ENCODE results near the gene PLA1A. TPM values are rescaled to one million over a fixed set of nuclear protein-coding genes. Genes with fewer than 3 reads are reported as not detected.

PLA1A gene
- total RNA-seq, 2 experiments from 2014 or later, result not detected

DNA sequence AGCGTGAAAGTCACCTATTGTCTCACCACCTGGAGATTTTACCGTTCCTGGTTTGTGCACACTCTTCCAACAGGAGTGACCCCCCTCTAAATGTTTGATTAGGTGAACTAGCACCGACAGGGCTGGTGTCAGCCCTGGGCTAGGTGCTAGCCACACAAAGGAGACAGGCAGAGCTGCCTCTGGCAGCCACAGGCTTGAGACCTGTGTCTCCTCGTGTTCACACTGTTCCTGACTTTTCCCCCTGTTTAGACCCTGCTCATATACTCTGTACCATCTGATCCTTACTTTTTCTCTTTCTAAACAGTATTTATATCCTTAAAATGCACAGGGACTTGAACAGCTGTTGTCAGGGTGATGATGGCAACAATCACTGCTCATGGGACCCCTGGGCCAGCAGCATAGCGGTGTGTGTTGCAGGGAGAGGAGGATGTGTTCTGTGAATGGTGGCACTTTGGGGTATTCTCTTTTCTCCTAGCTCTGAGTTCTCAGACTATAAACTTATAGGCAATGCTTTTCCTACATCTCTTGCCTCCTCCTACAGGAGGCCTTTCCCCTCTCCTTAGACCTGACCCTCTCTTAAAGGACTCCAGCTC lies 43.8 kb upstream of the PLA1A start:
- ATAC-seq (ENCODE audit: poor library complexity), result no peak
- no peak for DNase-seq
- TF ChIP-seq, protein P1, sequence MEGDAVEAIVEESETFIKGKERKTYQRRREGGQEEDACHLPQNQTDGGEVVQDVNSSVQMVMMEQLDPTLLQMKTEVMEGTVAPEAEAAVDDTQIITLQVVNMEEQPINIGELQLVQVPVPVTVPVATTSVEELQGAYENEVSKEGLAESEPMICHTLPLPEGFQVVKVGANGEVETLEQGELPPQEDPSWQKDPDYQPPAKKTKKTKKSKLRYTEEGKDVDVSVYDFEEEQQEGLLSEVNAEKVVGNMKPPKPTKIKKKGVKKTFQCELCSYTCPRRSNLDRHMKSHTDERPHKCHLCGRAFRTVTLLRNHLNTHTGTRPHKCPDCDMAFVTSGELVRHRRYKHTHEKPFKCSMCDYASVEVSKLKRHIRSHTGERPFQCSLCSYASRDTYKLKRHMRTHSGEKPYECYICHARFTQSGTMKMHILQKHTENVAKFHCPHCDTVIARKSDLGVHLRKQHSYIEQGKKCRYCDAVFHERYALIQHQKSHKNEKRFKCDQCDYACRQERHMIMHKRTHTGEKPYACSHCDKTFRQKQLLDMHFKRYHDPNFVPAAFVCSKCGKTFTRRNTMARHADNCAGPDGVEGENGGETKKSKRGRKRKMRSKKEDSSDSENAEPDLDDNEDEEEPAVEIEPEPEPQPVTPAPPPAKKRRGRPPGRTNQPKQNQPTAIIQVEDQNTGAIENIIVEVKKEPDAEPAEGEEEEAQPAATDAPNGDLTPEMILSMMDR (IDR thresholded peaks at IDR 0.05), result no peak
- intact Hi-C loops (cut with DNase I, micrococcal nuclease), result loop anchor here in 1 of 2 experiments (10.0 kb wide), 1 partner anchor 89 kb away; the partner anchor contains the start of genes POGLUT1 and TMEM39A
- no peaks in the 10 kb centered on the region for H3K36me3 Mint-ChIP-seq (ENCODE audit: low read depth)
- H3K4me3 ChIP-seq (ENCODE audit: low read length), result no peak overlapping the region
- H3K4me1 Mint-ChIP-seq (ENCODE audit: low read depth), result no peaks in the 10 kb centered on the region
- peaks cover 9% of the 10 kb centered on the region for H3K4me1 ChIP-seq (ENCODE audit: insufficient read depth, low read length)
- H3K27me3 ChIP-seq (ENCODE audit: control insufficient read depth in 1 of 2, insufficient read depth in 2 of 2, low read length in 2 of 2), result no peaks in the 10 kb centered on the region
- POLR2A ChIA-PET, result no interaction called here
- no peaks in the 10 kb centered on the region for H3K9me3 ChIP-seq (ENCODE audit: control insufficient read depth in 1 of 2, insufficient read depth in 1 of 2, low read length in 2 of 2)
- no peak overlapping the region for H3K4me3 Mint-ChIP-seq
- H3K27ac ChIP-seq (ENCODE audit: low read depth in 1 of 2, low read length in 2 of 2), result no peak overlapping the region
- no peak overlapping the region for H3K27ac Mint-ChIP-seq
- H3K36me3 ChIP-seq (ENCODE audit: insufficient read depth, low read length), result no peaks in the 10 kb centered on the region
- no peaks in the 10 kb centered on the region for H3K27me3 Mint-ChIP-seq
- H3K9me3 Mint-ChIP-seq, result no peaks in the 10 kb centered on the region
- CTCF ChIA-PET, result no interaction called here

DNA sequence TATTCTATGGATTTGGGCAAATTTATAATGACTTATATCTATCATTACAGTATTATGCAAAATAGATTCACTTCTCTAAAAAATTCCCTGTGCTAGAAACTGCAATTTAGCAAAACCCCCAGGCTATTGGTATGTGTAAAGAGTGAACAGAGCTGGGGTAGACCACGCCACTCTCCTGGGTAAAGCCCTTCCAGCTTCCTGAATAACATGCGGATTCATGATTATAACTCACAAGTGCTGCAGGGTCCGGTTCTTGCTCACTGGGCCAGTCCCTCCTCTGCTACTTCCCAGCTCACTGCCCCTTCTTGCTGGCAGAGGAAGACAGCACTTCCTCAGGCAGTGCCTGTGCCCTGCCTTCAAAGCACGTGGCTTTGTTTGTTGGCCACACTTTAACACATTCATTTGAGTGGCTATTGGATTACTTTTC lies 42.4 kb upstream of the PLA1A start:
- no peak overlapping the region for H3K27ac ChIP-seq (ENCODE audit: low read depth in 1 of 2, low read length in 2 of 2)
- ChIA-PET CTCF (no interaction called here), POLR2A (no interaction called here)
- no peaks in the 10 kb centered on the region for H3K27me3 Mint-ChIP-seq
- no peak overlapping the region for H3K4me3 ChIP-seq (ENCODE audit: low read length)
- H3K27me3 ChIP-seq (ENCODE audit: control insufficient read depth in 1 of 2, insufficient read depth in 2 of 2, low read length in 2 of 2), result no peaks in the 10 kb centered on the region
- H3K4me3 Mint-ChIP-seq, result no peak overlapping the region
- ATAC-seq (ENCODE audit: poor library complexity) (no peak), DNase-seq (peak in 2 of 14 experiments; percentile 56 to 71)
- H3K36me3 ChIP-seq (ENCODE audit: insufficient read depth, low read length), result no peaks in the 10 kb centered on the region
- H3K9me3 ChIP-seq (ENCODE audit: control insufficient read depth in 1 of 2, insufficient read depth in 1 of 2, low read length in 2 of 2), result no peaks in the 10 kb centered on the region
- intact Hi-C loops (cut with DNase I, micrococcal nuclease), result loop anchor here (5.0 to 10.0 kb wide), 2 partner anchors 91 to 673 kb away; partner anchors contain the start of genes POGLUT1 (in 1 of the 2) and TMEM39A (in 1 of the 2)
- H3K27ac Mint-ChIP-seq, result no peak overlapping the region
- H3K36me3 Mint-ChIP-seq (ENCODE audit: low read depth), result no peaks in the 10 kb centered on the region
- peaks cover 16% of the 10 kb centered on the region for H3K4me1 ChIP-seq (ENCODE audit: insufficient read depth, low read length)
- TF ChIP-seq, protein P1 (IDR thresholded peaks at IDR 0.05), result no peak
- H3K4me1 Mint-ChIP-seq (ENCODE audit: low read depth), result peaks cover 6% of the 10 kb centered on the region
- no peaks in the 10 kb centered on the region for H3K9me3 Mint-ChIP-seq

DNA sequence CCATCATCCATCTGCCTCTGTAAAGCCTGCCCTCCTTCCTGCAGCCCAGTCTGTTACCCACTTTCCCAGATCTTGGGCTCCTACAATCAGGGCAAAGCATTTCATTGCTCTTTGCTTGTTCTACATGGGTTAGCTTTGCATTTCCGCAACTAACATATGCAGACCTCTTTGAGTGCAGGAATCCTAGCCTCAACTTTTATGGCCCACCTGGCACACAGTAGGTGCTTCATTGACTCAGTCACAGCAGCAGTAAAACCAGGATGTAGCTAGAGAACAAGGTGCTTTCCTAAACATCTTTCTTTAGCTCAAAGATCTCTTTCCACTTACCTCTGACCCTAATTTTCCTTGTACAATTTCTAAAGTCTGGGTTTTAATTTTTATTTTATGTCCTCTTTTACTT lies 41.8 kb upstream of the PLA1A start:
- CTCF ChIA-PET, result no interaction called here
- H3K27ac ChIP-seq (ENCODE audit: low read depth in 1 of 2, low read length in 2 of 2), result no peak overlapping the region
- intact Hi-C loops (cut with DNase I, micrococcal nuclease), result loop anchor here (5.0 to 10.0 kb wide), 2 partner anchors 91 to 674 kb away; partner anchors contain the start of genes POGLUT1 (in 1 of the 2) and TMEM39A (in 1 of the 2)

More for the DNA sequence above, 41.8 kb upstream of the PLA1A start:
- Histone ChIP-seq H3K4me1 (ENCODE audit: insufficient read depth, low read length) (peaks cover 16% of the 10 kb centered on the region), H3K4me3 (ENCODE audit: low read length) (no peak overlapping the region), H3K9me3 (ENCODE audit: control insufficient read depth in 1 of 2, insufficient read depth in 1 of 2, low read length in 2 of 2) (no peaks in the 10 kb centered on the region), H3K36me3 (ENCODE audit: insufficient read depth, low read length) (no peaks in the 10 kb centered on the region), H3K27me3 (ENCODE audit: control insufficient read depth in 1 of 2, insufficient read depth in 2 of 2, low read length in 2 of 2) (no peaks in the 10 kb centered on the region)
- DNase-seq, result no peak
- Mint-ChIP-seq H3K4me1 (ENCODE audit: low read depth) (peaks cover 6% of the 10 kb centered on the region), H3K27ac (no peak overlapping the region), H3K36me3 (ENCODE audit: low read depth) (no peaks in the 10 kb centered on the region), H3K4me3 (no peak overlapping the region), H3K27me3 (no peaks in the 10 kb centered on the region), H3K9me3 (no peaks in the 10 kb centered on the region)
- POLR2A ChIA-PET, result no interaction called here
- TF ChIP-seq, protein P1 (IDR thresholded peaks at IDR 0.05), result no peak
- no peak for ATAC-seq (ENCODE audit: poor library complexity)
